B cell (primary cell): ENCODE measurements around the gene SMCR8. TPM values are rescaled to one million over a fixed set of nuclear protein-coding genes. Genes with fewer than 3 reads are reported as not detected.

Experiments
- ATAC-seq: fragments of 200-7000 bp; cut with Tn5 transposase; one replicate; pipeline ENCODE4 v1.10.0; 2021; ENCODE audit warnings: low read depth, mild to moderate bottlenecking, moderate number of reproducible peaks, moderate library complexity
- CTCF ChIA-PET: fragments of 350-600 bp; sonication (Branson Sonifier 250); formaldehyde crosslinking; loops from one replicate; lab custom pipeline; 2021; ENCODE audit warnings: antibody characterized with exemption, inconsistent platforms; lab: Charles Lee
- POLR2A ChIA-PET: fragments of 350-600 bp; sonication (Branson Sonifier 250); formaldehyde crosslinking; loops from one replicate; lab custom pipeline; 2021; ENCODE audit warnings: antibody characterized with exemption; lab: Charles Lee
- DNase-seq: peaks from one replicate; pipeline ENCODE4 v3.0.0; 2013
- H2AFZ ChIP-seq: 2 replicates; pipeline ENCODE4 v1.6.1; 2012; ENCODE audit warnings: mild to moderate bottlenecking, low read depth, low read length; ENCODE audit not compliant: insufficient read depth, poor library complexity, severe bottlenecking
- H3K27ac ChIP-seq, 2 donors: 1 replicate in 1 of 2; 2 replicates in 1 of 2; pipeline ENCODE4 v1.5.1; 2012 to 2013; ENCODE audit warnings: low read length in 2 of 2, mild to moderate bottlenecking in 2 of 2, moderate library complexity in 1 of 2
- H3K27me3 ChIP-seq, 4 experiments: fragments of 200-600 bp in 1 of 4; sonication (generic) in 1 of 4; replicated peaks in 1 of 4; 1 replicate in 2 of 4; 2 replicates in 2 of 4; pipeline versions ENCODE4 v1.6.1 to v1.7.0; 2013 to 2016; ENCODE audit warnings: low read length in 3 of 4, mild to moderate bottlenecking in 2 of 4, mixed read lengths in 1 of 4, moderate library complexity in 1 of 4; ENCODE audit not compliant: insufficient read depth in 4 of 4, control insufficient read depth in 3 of 4; ENCODE audit errors: control extremely low read depth in 1 of 4
- H3K36me3 ChIP-seq, 2 experiments: replicated peaks in 1 of 2; 1 replicate in 1 of 2; 2 replicates in 1 of 2; pipeline versions ENCODE4 v1.6.1 to v1.7.1; 2013; ENCODE audit warnings: low read length in 1 of 2; ENCODE audit not compliant: insufficient read depth in 2 of 2, control insufficient read depth in 1 of 2; ENCODE audit errors: control extremely low read depth in 1 of 2, extremely low read depth in 1 of 2
- H3K4me1 ChIP-seq, 2 donors: fragments of 200-600 bp in 1 of 2; sonication (generic) in 1 of 2; 1 replicate in 1 of 2; 2 replicates in 1 of 2; pipeline versions ENCODE4 v1.5.1 to v1.6.1; 2013 to 2017; ENCODE audit warnings: low read length in 2 of 2; ENCODE audit not compliant: control insufficient read depth in 2 of 2, insufficient read depth in 2 of 2
- H3K4me2 ChIP-seq: replicated peaks from 2 replicates; pipeline ENCODE3; 2012; ENCODE audit warnings: mild to moderate bottlenecking, low read depth, low read length; ENCODE audit not compliant: poor library complexity, severe bottlenecking
- H3K4me3 ChIP-seq, 5 experiments: fragments of 200-600 bp in 1 of 5; sonication (generic) in 1 of 5; 1 replicate in 3 of 5; 2 replicates in 2 of 5; pipeline versions ENCODE4 v1.5.1 to v1.7.0; 2011 to 2016; ENCODE audit warnings: low read length in 4 of 5, mild to moderate bottlenecking in 4 of 5, low read depth in 2 of 5, control low read depth in 1 of 5, moderate library complexity in 1 of 5; ENCODE audit not compliant: insufficient read depth in 1 of 5; ENCODE audit errors: control extremely low read depth in 1 of 5, extremely low read depth in 1 of 5
- H3K79me2 ChIP-seq: fragments of 200-600 bp; sonication (generic); one replicate; pipeline ENCODE4 v1.6.0; 2016; ENCODE audit warnings: low read length; ENCODE audit not compliant: control insufficient read depth, insufficient read depth
- H3K9ac ChIP-seq: fragments of 200-600 bp; sonication (generic); 2 replicates; pipeline ENCODE4 v1.6.1; 2017; ENCODE audit warnings: mild to moderate bottlenecking, low read length, moderate library complexity
- H3K9me3 ChIP-seq, 3 donors: one replicate each; pipeline versions ENCODE4 v1.6.1 to v1.7.1; 2013; ENCODE audit warnings: low read length in 2 of 3; ENCODE audit not compliant: control insufficient read depth in 2 of 3, insufficient read depth in 1 of 3; ENCODE audit errors: control extremely low read depth in 1 of 3
- H4K20me1 ChIP-seq: 2 replicates; pipeline ENCODE4 v1.6.0; 2012; ENCODE audit warnings: mild to moderate bottlenecking, low read length; ENCODE audit not compliant: insufficient read depth, control insufficient read depth, poor library complexity, severe bottlenecking
- H3K27ac Mint-ChIP-seq: one replicate; pipeline ENCODE4 v1.8.0; 2021; ENCODE audit warnings: mixed read lengths
- H3K27me3 Mint-ChIP-seq: one replicate; pipeline ENCODE4 v1.8.0; 2021; ENCODE audit warnings: mixed read lengths
- H3K4me1 Mint-ChIP-seq: one replicate; pipeline ENCODE4 v1.8.0; 2021; ENCODE audit warnings: mixed read lengths
- H3K4me3 Mint-ChIP-seq: one replicate; pipeline ENCODE4 v1.8.0; 2021; ENCODE audit warnings: mixed read lengths
- H3K9me3 Mint-ChIP-seq: one replicate; pipeline ENCODE4 v1.8.0; 2022; ENCODE audit warnings: mixed read lengths; ENCODE audit not compliant: insufficient read depth
- EZH2 ChIP-seq: IDR thresholded peaks from 2 replicates; pipeline ENCODE4 v1.6.1; 2012; ENCODE audit warnings: borderline replicate concordance, low read depth, mild to moderate bottlenecking, moderate library complexity, low read length; ENCODE audit not compliant: insufficient read depth, poor library complexity, severe bottlenecking
- WGBS: methylation state at CpG from one replicate; pipeline ENCODE4 v1.1.5; 2013; ENCODE audit warnings: missing lambda C conversion rate; ENCODE audit not compliant: insufficient coverage; 5-methylcytosine and 5-hydroxymethylcytosine counted together
- intact Hi-C: fragments of 100-400 bp; cut with micrococcal nuclease; formaldehyde crosslinking; loops from one replicate; pipeline ENCODE4 v1.10.0; 2022
- polyA plus RNA-seq: library from polyadenylated mRNA; depleted of rRNA; stranded (reverse); fragments of >200 nt; gene quantifications from 2 replicates; pipeline ENCODE4 v1.2.3, GENCODE V29; 2012
- total RNA-seq, 2 donors: library from RNA; stranded (reverse); fragments of 120-200 nt in 1 of 2; gene quantifications; 1 replicate in 1 of 2; 2 replicates in 1 of 2; pipeline versions ENCODE4 v1.2.3 to v1.2.4, GENCODE V29; 2013 to 2022
- TF ChIP-seq, protein P1 (sequence below): fragments of 200-600 bp; IDR thresholded peaks from one replicate; pipeline ENCODE4 v1.8.0; 2022; ENCODE audit warnings: antibody characterized with exemption, mild to moderate bottlenecking

Gene SMCR8
- total and polyA plus RNA-seq, 2 donors (not counting 1 experiment from before 2014, with no cell fraction given) = 16.2 to 48.0 TPM

DNA sequence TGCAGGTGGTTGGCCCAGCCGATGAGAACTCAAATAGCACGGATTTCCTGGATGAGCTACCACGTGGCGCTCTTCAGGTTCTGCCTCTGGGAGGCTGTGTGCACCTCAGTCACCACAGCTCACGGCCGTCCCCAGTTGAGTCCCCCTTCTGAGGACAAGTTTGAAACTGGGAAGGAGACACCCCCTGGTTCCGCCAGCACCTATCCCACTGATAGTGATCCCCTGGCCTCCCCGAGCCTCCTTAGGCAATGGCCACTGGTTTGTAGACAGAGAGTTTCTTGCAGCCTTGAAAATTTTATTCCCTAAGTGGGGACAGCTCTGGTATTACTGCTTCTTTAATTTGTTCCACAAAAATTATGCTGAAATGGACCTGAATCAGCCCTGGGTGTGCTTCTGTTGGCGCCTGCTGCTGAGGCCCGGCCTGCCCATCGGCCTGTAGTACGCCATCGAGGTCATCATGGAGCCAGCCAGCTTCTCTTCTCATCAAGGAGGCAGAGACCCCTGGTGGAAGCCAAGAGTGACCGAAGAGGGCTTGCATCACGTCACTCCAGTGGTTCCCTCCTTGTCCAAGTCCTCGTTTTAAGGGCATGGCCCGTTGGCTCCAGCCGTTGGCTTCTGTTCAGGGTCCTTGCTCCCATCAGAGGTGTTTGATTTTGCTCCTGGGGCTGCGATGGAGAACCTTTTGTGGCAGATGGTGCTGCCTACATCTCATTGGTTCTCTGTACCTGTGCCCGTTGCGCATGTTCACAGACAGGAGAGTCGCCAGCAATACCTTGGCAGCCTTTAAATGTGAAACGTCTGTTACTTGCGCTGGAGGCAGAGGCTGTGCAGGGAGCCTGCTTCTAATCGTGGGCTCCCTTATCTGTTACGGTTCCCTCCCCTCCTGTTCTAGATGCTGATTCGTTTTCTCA is 9.3 kb downstream of the SMCR8 start:
- Mint-ChIP-seq H3K4me3 (no peak overlapping the region), H3K9me3 (no peaks in the 10 kb centered on the region), H3K4me1 (peaks cover 42% of the 10 kb centered on the region), H3K27me3 (no peaks in the 10 kb centered on the region), H3K27ac (peak overlapping the region; percentile 76)
- Histone ChIP-seq H3K4me3 (no peak overlapping the region), H3K79me2 (peaks cover 41% of the 10 kb centered on the region), H4K20me1 (peaks cover 75% of the 10 kb centered on the region), H3K36me3 (peaks cover 0 to 83% of the 10 kb centered on the region in 2 experiments), H3K4me2 (no peak overlapping the region), H3K27ac (no peak overlapping the region), H2AFZ (no peak overlapping the region), H3K27me3 (no peaks in the 10 kb centered on the region), H3K9ac (no peak overlapping the region), H3K4me1 (peaks cover 4 to 29% of the 10 kb centered on the region in 2 donors), H3K9me3 (peaks cover 0 to 3% (median 0%) of the 10 kb centered on the region in 3 donors)
- TF ChIP-seq, protein P1, sequence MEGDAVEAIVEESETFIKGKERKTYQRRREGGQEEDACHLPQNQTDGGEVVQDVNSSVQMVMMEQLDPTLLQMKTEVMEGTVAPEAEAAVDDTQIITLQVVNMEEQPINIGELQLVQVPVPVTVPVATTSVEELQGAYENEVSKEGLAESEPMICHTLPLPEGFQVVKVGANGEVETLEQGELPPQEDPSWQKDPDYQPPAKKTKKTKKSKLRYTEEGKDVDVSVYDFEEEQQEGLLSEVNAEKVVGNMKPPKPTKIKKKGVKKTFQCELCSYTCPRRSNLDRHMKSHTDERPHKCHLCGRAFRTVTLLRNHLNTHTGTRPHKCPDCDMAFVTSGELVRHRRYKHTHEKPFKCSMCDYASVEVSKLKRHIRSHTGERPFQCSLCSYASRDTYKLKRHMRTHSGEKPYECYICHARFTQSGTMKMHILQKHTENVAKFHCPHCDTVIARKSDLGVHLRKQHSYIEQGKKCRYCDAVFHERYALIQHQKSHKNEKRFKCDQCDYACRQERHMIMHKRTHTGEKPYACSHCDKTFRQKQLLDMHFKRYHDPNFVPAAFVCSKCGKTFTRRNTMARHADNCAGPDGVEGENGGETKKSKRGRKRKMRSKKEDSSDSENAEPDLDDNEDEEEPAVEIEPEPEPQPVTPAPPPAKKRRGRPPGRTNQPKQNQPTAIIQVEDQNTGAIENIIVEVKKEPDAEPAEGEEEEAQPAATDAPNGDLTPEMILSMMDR = no peak
- TF ChIP-seq EZH2 = no peak
- no peak for ATAC-seq
- 97% methylated on average over 22 of the region's 27 CpGs for WGBS
- CTCF ChIA-PET = interaction anchor here (1.6 kb wide), 1 partner anchor 76 kb away, joined by 3 read pairs; no protein-coding TSS in a partner anchor
- DNase-seq = no peak
- POLR2A ChIA-PET = no interaction called here
- intact Hi-C loops = loop anchor here (1.0 kb wide), 1 partner anchor 9 kb away; the partner anchor contains the start of gene SMCR8

DNA sequence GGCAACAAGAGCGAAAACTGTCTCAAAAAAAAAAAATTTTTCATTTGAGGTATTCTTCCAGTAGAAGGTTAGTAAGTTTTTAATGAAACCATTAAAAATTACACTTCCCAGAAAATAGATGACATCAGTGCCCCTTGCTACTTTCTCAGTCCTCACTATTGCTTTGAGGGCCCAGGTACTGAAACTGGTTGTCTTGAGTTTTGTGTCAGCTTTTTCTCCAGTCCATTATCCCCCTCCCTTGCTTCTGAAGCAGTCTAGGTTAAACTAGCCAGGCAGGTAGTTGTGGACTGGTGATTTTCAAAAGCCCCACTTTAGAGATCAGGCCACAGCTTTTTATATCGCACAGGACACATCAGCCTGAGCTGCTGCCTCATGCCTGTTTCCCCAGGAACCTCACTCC is 10.9 kb downstream of the SMCR8 start:
- Histone ChIP-seq H3K9me3 (peaks cover 0 to 3% (median 0%) of the 10 kb centered on the region in 3 donors), H3K4me1 (peaks cover 0 to 14% of the 10 kb centered on the region in 2 donors), H3K79me2 (peaks cover 25% of the 10 kb centered on the region), H3K9ac (no peak overlapping the region), H4K20me1 (peaks cover 59% of the 10 kb centered on the region), H3K36me3 (peaks cover 0 to 75% of the 10 kb centered on the region in 2 experiments), H3K4me3 (no peak overlapping the region), H3K4me2 (no peak overlapping the region), H2AFZ (no peak overlapping the region), H3K27me3 (no peaks in the 10 kb centered on the region), H3K27ac (no peak overlapping the region)
- Mint-ChIP-seq H3K27me3 (no peaks in the 10 kb centered on the region), H3K4me1 (peaks cover 27% of the 10 kb centered on the region), H3K9me3 (no peaks in the 10 kb centered on the region), H3K4me3 (no peak overlapping the region), H3K27ac (no peak overlapping the region)
- POLR2A ChIA-PET = no interaction called here
- ATAC-seq (no peak), DNase-seq (no peak)
- WGBS = 100% methylated on average over 1 of the region's 2 CpGs
- intact Hi-C loops = no loop called here
- CTCF ChIA-PET = no interaction called here
- TF ChIP-seq EZH2 = no peak
- TF ChIP-seq, protein P1 = no peak
